ENCODE results near the gene ARFGAP2. TPM values are rescaled to one million over a fixed set of nuclear protein-coding genes. Genes with fewer than 3 reads are reported as not detected.

The ARFGAP2 gene
- total and polyA plus RNA-seq, 12 donors: 72.3 to 411 (median 104) TPM

DNA sequence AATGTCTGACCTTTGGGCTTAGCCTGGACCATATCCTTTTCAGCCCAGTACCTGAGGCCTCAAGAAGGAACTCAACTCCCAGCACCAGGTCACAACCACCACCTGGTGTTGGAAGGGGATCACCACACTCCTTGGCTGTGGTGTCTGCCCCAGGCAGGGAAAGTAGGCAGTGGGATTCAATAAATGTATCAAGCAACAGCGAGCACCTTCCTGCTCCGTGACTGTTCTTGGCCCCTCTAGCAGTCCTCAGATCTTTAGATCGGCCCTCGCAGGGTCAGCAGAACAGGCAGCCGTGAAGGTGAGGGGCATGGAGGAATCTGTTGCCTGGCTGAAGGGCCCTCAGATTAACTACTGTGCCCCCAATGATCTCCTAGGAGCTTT lies 15.9 kb downstream of the ARFGAP2 start:
- Histone ChIP-seq H3K9me3 (replicated peaks in 1 of 3) (no peaks in the 10 kb centered on the region), H3K27ac (no peak overlapping the region), H3K27me3 (no peaks in the 10 kb centered on the region), H3K4me3 (no peak overlapping the region), H3K36me3 (replicated peaks in 1 of 2) (peaks cover 0 to 23% of the 10 kb centered on the region in 2 donors), H3K4me1 (replicated peaks in 1 of 2) (peaks cover 5 to 14% of the 10 kb centered on the region in 2 donors)
- no peak for DNase-seq
- TF ChIP-seq CTCF (IDR thresholded peaks at IDR 0.05): no peak
- no peak for TF ChIP-seq POLR2A (IDR thresholded peaks at IDR 0.05)
- intact Hi-C loops (cut with DNase I): no loop called here
- 81 to 93% (median 88%) methylated on average over 4 to 5 of the region's 5 CpGs for WGBS, 4 donors

DNA sequence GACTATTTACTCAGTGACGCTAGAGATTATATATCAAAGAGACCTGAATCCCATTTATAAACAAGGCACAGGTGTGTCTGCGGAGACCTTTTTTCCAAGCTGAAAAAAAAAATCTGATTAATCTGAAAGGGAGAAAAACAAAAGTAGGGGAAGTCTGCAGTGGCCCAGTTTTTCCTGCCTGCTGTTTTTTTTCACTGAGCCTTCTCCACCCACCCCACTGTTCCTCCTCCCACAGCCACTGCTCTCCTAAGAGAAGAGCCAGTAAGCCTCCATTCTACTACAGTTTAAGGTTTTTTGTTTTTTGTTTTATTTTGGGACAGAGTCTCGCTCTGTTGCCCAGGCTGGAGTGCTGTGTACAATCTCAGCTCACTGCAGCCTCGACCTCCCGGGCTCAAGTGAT lies 18.4 kb downstream of the ARFGAP2 start:
- H3K27ac ChIP-seq: no peak overlapping the region
- no peaks in the 10 kb centered on the region for H3K9me3 ChIP-seq (replicated peaks in 1 of 3)
- no peaks in the 10 kb centered on the region for H3K36me3 ChIP-seq (replicated peaks in 1 of 2)
- no peak overlapping the region for H3K4me3 ChIP-seq
- WGBS, 4 donors: 83 to 89% (median 85%) methylated on average over 5 of the region's 5 CpGs
- TF ChIP-seq POLR2A (IDR thresholded peaks at IDR 0.05) (no peak), CTCF (IDR thresholded peaks at IDR 0.05) (no peak)
- H3K4me1 ChIP-seq (replicated peaks in 1 of 2): peaks cover 5 to 19% of the 10 kb centered on the region in 2 donors
- no peak for DNase-seq
- intact Hi-C loops (cut with DNase I): no loop called here
- no peaks in the 10 kb centered on the region for H3K27me3 ChIP-seq

DNA sequence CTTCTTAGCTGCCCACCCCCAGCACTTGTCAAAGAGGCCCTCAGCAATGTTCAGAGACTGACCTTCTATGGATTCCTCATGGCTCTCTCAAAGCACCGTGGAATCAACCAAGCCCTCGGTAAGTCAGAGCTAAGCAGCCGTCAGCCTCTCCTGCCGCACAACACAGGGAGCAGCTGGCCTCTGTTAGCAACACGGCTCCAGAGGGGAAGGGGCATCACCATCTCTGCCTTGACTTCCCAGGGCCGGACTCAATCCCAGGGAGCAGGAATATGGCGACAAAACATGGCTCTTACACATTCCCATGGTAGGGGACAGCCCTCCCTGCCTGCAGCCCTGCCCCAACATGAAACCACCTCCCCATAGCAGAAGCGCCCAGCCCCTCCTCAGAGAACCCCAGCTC lies 18.9 kb downstream of the ARFGAP2 start:
- no peak for TF ChIP-seq CTCF (IDR thresholded peaks at IDR 0.05)
- no peak for TF ChIP-seq POLR2A (IDR thresholded peaks at IDR 0.05)
- H3K4me1 ChIP-seq (replicated peaks in 1 of 2): peaks cover 5 to 23% of the 10 kb centered on the region in 2 donors
- H3K4me3 ChIP-seq: no peak overlapping the region
- no peaks in the 10 kb centered on the region for H3K27me3 ChIP-seq
- H3K27ac ChIP-seq: no peak overlapping the region
- DNase-seq: no peak
- no peaks in the 10 kb centered on the region for H3K36me3 ChIP-seq (replicated peaks in 1 of 2)
- WGBS, 4 donors: 82 to 86% (median 85%) methylated on average over 8 of the region's 8 CpGs; no CpG with 5 or more reads in 1 of the 4 donors
- no peaks in the 10 kb centered on the region for H3K9me3 ChIP-seq (replicated peaks in 1 of 3)
- intact Hi-C loops (cut with DNase I): no loop called here

DNA sequence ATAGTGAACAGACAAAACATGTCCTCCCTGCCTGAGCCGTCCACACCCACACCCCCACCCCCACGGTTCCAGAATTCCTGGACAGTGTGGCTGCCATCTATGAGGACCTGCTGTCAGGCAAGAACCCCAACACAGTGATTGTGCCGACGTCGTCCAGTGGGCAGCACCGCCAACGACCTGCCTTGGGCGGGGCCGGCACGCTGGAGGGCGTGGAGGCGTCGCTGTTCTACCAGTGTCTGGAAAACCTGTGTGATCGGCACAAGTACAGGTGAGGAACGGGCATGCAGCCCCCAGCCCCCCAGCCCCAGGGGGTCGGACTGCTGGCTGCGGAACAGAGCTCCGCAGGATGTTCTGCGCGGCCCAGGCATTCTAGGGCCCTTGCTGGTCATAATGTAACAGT lies 19.7 kb downstream of the ARFGAP2 start:
- Histone ChIP-seq H3K27me3 (no peaks in the 10 kb centered on the region), H3K36me3 (replicated peaks in 1 of 2) (no peaks in the 10 kb centered on the region), H3K27ac (no peak overlapping the region), H3K9me3 (replicated peaks in 1 of 3) (no peaks in the 10 kb centered on the region), H3K4me3 (no peak overlapping the region), H3K4me1 (replicated peaks in 1 of 2) (peaks cover 2 to 18% of the 10 kb centered on the region in 2 donors)
- intact Hi-C loops (cut with DNase I): no loop called here
- DNase-seq: no peak
- 90 to 100% (median 91%) methylated on average over 3 to 20 of the region's 20 CpGs for WGBS, 4 donors
- TF ChIP-seq POLR2A (IDR thresholded peaks at IDR 0.05) (no peak), CTCF (IDR thresholded peaks at IDR 0.05) (no peak)

Measured in adrenal gland (tissue), 12 donors.